HG02885 (cell line): ENCODE data around the gene TRAF3IP1.
"Not testable (repeated sequence)": the region's sequence is repeated elsewhere in the genome, so short reads cannot be mapped to it uniquely, and the experiment has no call there.

ENCODE experiments used
- ATAC-seq: cut with Tn5 transposase; IDR thresholded peaks from one replicate; pipeline ENCODE4 v1.9.1; 2021; ENCODE audit warnings: mild to moderate bottlenecking; ENCODE audit not compliant: unreplicated experiment, poor library complexity

The TRAF3IP1 gene

GRCh38 chr2:238440767-238441166 lies 120.4 kb downstream of the TRAF3IP1 start:
- ATAC-seq, result no peak

GRCh38 chr2:238441262-238442114 lies 121.2 kb downstream of the TRAF3IP1 start:
- ATAC-seq, result no peak

GRCh38 chr2:238442257-238442656 lies 121.9 kb downstream of the TRAF3IP1 start:
- not testable (repeated sequence) for ATAC-seq

- no peak for ATAC-seq
These were observed 123.9 kb downstream of the TRAF3IP1 start for GRCh38 chr2:238444242-238444641.

GRCh38 chr2:238445409-238446190 lies 125.3 kb downstream of the TRAF3IP1 start:
- no peak for ATAC-seq

- no peak for ATAC-seq
These were observed 126.1 kb downstream of the TRAF3IP1 start for GRCh38 chr2:238446371-238446770.

- ATAC-seq, result no peak
These were observed 128.0 kb downstream of the TRAF3IP1 start for GRCh38 chr2:238448031-238448955.

GRCh38 chr2:238449241-238449640 lies 128.9 kb downstream of the TRAF3IP1 start:
- no peak for ATAC-seq

GRCh38 chr2:238449909-238450417 lies 129.6 kb downstream of the TRAF3IP1 start:
- no peak for ATAC-seq

GRCh38 chr2:238450440-238450861 lies 130.1 kb downstream of the TRAF3IP1 start:
- no peak for ATAC-seq
